ENCODE measurements around the gene PCCA. TPM values are rescaled to one million over a fixed set of nuclear protein-coding genes. Genes with fewer than 3 reads are reported as not detected.

Gene PCCA
- polyA plus RNA-seq, 1 of the 3 experiments (the other 2 are of a cell fraction), result 7.3 TPM

GRCh38 chr13:100096526-100096925 is 7.6 kb downstream of the PCCA start:
- H4K20me1 ChIP-seq (ENCODE audit: insufficient read depth), result peaks cover 22% of the 10 kb centered on the region; the same call in 1 of the 2 replicates
- 96% methylated on average over 7 of the region's 7 CpGs for WGBS (ENCODE audit: low lambda C conversion rate)
- no peak overlapping the region for H3K9ac ChIP-seq
- TF ChIP-seq MEF2A (IDR thresholded peaks at IDR 0.05; ENCODE audit: borderline replicate concordance, low read depth), result no peak
- TF ChIP-seq GATA2 (CRISPR knock-in tag; IDR thresholded peaks at IDR 0.05), result no peak
- TF ChIP-seq RAD21 (IDR thresholded peaks at IDR 0.05; ENCODE audit: low read length), result no peak
- no peak for TF ChIP-seq RXRA (IDR thresholded peaks at IDR 0.05; ENCODE audit: borderline replicate concordance, low read depth)
- no peak for TF ChIP-seq TCF12 (IDR thresholded peaks at IDR 0.05)
- no peak for TF ChIP-seq ZBTB33 (IDR thresholded peaks at IDR 0.05; ENCODE audit: borderline replicate concordance, low read depth)
- TF ChIP-seq FOXJ3 (CRISPR knock-in tag; IDR thresholded peaks at IDR 0.05), result no peak
- TF ChIP-seq FOSL2 (IDR thresholded peaks at IDR 0.05; ENCODE audit: borderline replicate concordance, low read depth), result no peak
- no peak for TF ChIP-seq RCOR1 (IDR thresholded peaks at IDR 0.05; ENCODE audit: low read length)
- no peak for TF ChIP-seq MAX (IDR thresholded peaks at IDR 0.05; ENCODE audit: low read depth)
- no peak for TF ChIP-seq POLR2AphosphoS5 (IDR thresholded peaks at IDR 0.05; ENCODE audit: low read depth, low read length)
- no peak for TF ChIP-seq CTCF (IDR thresholded peaks at IDR 0.05)
- no peak for TF ChIP-seq MXI1 (IDR thresholded peaks at IDR 0.05; ENCODE audit: low read depth, low read length)
- TF ChIP-seq RFX5 (IDR thresholded peaks at IDR 0.05; ENCODE audit: low read length), result no peak
- no peak for TF ChIP-seq FOXM1 (IDR thresholded peaks at IDR 0.05; ENCODE audit: low read depth)
- TF ChIP-seq TEAD4 (IDR thresholded peaks at IDR 0.05; ENCODE audit: borderline replicate concordance, insufficient read depth), result no peak
- TF ChIP-seq YY1 (IDR thresholded peaks at IDR 0.05; ENCODE audit: low read depth), result no peak
- no peak for TF ChIP-seq CHD2 (IDR thresholded peaks at IDR 0.05; ENCODE audit: low read length, partially characterized antibody)
- TF ChIP-seq IRF3 (IDR thresholded peaks at IDR 0.05; ENCODE audit: low read depth, low read length), result no peak
- TF ChIP-seq TAF1 (IDR thresholded peaks at IDR 0.05; ENCODE audit: borderline replicate concordance, low read depth, low read length), result no peak
- H3K9me2 ChIP-seq, result no peaks in the 10 kb centered on the region
- POLR2A ChIA-PET, result no interaction called here
- H3K27ac ChIP-seq (ENCODE audit: low read depth in 2 of 2, low read length in 1 of 2), result no peak overlapping the region
- peaks cover 96% of the 10 kb centered on the region for H3K79me2 ChIP-seq (ENCODE audit: insufficient read depth)
- H3F3A ChIP-seq (replicated peaks; ENCODE audit: insufficient read depth), result no peaks in the 10 kb centered on the region
- H3K4me2 ChIP-seq, result no peak overlapping the region
- H3K9me3 ChIP-seq, result no peaks in the 10 kb centered on the region
- no peak overlapping the region for H3K4me3 ChIP-seq (ENCODE audit: low read depth in 2 of 2, low read length in 1 of 2)
- H2AFZ ChIP-seq (ENCODE audit: low read depth), result no peak overlapping the region
- peaks cover 2 to 13% of the 10 kb centered on the region in 2 experiments; a peak in 2 of 4 replicates for H3K4me1 ChIP-seq (ENCODE audit: control insufficient read depth in 1 of 2, insufficient read depth in 2 of 2, low read depth in 1 of 2, low read length in 1 of 2)
- H3K27me3 ChIP-seq (ENCODE audit: insufficient read depth), result no peaks in the 10 kb centered on the region
- CTCF ChIA-PET, result no interaction called here
- no peaks in the 10 kb centered on the region for H3K36me3 ChIP-seq (replicated peaks in 1 of 2; ENCODE audit: control insufficient read depth in 1 of 2, insufficient read depth in 2 of 2, low read length in 1 of 2)
- DNase-seq, result no peak
